AG08396 (cell line): ENCODE results near the gene TRIM37.

Source experiments
- DNase-seq: peaks from one replicate; pipeline ENCODE4 v3.0.0; 2012; ENCODE audit warnings: low spot score, mixed read lengths

TRIM37 gene

GRCh38 chr17:59028328-59028727, 78.4 kb downstream of the TRIM37 start:
- no peak for DNase-seq

GRCh38 chr17:59027750-59028149, 78.9 kb downstream of the TRIM37 start:
- no peak for DNase-seq

GRCh38 chr17:59026176-59026939, 80.3 kb downstream of the TRIM37 start:
- DNase-seq, result no peak

DNA sequence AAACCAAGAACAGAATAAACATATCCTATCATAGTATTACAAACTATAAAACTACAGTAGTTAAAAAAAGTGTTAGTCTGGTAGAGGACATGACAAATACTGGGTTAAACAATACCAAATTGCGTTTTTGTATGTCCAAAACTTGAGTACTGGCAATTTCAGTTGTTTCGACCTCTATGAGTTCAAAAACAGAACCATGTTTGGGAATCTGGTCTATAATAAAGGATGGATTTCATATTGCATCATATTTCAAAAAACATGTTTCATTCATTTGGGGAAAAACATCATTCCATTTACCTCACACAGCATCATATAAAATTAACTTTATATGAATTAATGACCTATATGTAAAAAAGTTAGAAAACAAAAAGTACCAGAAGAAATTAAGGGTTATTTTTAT, 81.8 kb downstream of the TRIM37 start:
- no peak for DNase-seq

DNA sequence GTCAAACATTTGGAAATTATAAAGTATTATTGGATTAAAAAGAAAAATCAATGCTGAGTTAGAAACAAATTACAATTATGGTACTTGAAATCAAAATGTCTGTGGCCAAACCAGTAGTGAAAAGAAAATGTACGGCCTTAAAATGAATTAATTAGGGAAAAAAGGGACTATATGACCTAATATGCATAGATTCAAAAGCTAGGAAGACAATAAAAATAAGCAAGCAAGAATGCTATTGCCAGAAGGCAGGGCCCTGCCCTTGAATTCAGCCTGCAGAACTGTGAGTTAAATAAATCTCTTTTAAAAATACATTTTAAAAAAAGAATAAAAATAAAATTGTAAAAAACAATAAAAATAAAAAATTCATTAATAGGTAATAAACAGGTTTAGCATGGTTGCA, 88.7 kb downstream of the TRIM37 start:
- no peak for DNase-seq

- no peak for DNase-seq
Observed at GRCh38 chr17:59011975-59012374, 94.7 kb downstream of the TRIM37 start.

DNA sequence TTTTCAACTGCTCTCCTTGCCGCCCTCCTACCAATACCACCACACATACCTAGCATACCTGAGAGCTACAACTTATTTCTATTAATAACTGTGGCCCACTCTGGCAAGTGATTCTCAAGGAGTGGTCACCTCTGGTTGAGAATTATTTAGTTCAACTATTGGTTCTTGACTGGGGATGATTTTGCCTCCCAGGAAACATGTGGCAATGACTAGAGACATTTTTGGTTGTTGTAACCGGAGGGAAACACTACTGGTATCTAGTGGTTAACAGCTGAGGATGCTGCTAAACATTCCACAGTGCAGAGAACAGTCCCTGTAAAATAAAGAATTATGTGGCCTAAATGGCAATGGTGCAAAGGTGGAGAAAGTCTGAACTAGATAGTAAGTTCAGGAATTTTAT, 96.7 kb downstream of the TRIM37 start:
- no peak for DNase-seq

DNA sequence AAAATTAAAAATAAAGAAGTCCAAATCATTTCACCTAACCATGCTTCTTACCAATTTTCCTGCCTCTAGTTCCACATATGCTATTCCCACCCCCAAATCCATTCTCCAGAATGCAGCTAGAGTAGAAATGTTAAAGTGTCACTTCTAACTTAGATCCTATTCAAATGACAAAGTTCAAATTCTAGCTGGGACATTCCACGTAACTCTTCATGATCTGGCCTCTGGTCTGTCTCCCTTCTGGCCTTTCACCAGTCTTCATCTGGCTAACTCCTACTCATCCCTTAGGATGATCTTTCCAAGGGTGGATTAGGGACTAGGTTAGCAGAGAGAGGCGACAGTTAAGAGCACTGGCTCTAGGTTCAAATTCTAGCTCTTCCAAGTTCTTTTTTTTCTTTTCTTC, 97.9 kb downstream of the TRIM37 start:
- no peak for DNase-seq

- DNase-seq, result no peak
Observed at GRCh38 chr17:59007995-59008394, 98.7 kb downstream of the TRIM37 start.

DNA sequence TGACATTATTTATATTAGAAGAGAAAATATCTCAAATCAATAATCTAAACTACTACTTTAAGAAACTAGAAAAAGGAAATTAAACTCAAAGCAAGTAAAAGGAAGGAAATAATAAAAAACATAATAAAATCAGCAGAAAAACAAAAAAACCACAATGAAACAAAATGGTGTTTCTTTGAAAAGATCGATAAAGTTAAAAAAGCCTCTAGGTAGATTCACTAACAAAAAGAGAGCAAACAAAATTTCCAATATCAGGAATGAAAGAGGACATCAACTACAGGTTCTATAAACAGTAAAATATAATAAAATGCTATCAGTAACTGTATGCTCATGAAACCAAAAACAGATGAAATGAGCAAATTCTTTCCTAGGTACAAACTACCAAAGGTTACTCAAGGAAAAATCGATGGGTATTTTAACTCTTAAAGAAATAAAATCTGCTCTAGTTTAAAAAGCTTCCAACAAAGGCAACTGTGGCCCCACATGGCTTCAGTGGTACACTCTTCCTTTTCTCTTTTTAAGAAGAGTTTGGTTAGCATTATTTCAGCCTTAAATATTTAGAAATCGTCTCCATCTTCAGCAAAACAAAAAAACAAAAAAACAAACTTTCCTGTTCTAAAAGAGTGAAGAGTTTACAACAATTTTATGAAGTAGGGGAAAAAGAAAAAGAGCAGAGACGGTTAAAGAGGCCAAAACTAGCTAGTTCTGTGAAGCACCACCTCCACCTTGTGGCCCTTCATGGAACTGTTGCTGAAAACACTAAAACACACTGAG, 102.2 kb downstream of the TRIM37 start:
- DNase-seq, result peak; percentile 36

DNA sequence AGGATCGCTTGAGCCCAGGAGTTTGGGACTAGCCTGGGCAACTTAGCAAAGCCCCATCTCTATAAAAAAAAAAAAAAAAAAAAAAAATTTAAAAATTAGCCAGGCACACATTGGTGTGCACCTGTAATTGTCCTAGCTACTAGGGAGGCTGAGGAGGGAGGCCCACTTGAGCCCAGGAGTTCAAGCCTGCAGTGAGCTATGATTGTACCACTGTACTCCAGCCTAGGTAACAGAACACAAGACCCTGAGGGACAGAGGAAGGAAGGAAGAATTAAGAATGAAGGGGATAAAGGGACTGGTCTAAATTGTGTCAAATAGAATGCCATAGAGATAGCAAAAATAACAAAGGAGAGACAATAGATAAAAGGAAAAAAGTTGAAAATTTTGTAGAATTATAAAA, 102.8 kb downstream of the TRIM37 start:
- no peak for DNase-seq

- no peak for DNase-seq
Observed at GRCh38 chr17:59002848-59003247, 103.8 kb downstream of the TRIM37 start.

DNA sequence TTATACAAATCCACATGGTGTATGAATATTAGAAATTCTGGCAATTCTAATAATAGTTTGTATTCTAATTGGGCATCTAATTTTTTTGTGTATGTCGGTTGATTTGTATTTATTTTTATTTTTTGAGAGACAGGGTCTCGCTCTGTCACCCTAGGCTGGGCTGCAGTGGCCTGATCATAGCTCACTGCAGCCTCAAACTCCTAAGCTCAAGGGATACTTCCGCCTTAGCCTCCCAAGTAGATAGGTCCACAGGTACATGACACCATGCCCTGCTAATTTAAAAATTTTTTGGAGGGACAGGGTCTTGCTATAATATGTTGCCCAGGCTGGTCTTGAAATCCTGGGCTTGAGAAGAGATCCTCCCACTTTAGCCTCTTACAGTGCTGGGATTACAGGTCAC, 104.6 kb downstream of the TRIM37 start:
- DNase-seq, result no peak

- peak; percentile 39 for DNase-seq
Observed at GRCh38 chr17:59001158-59001814, 105.4 kb downstream of the TRIM37 start.

GRCh38 chr17:59000022-59000421, 106.7 kb downstream of the TRIM37 start:
- no peak for DNase-seq

GRCh38 chr17:58999500-58999899, 107.2 kb downstream of the TRIM37 start:
- no peak for DNase-seq

GRCh38 chr17:58998871-58999270, 107.8 kb downstream of the TRIM37 start:
- DNase-seq, result no peak

- no peak for DNase-seq
Observed at GRCh38 chr17:58997756-58998553, 108.7 kb downstream of the TRIM37 start.

DNA sequence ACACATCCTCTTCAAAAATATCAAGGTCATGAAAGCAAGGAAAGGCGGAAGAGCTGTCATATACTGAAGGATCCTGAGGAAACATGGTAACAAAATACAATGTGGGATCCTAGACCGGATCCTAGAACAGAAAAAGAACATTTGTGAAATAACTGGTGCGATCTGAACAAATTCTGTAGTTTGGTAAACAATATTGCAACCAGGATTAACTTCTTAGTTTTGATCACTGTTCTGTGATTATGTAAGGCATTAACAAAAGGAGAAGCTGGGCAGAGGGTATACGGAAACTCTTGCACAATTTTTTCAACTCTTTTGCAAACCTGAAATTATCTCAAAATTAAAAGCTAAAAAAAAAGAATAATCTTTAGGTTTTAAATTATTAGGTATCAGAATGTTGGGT, 109.7 kb downstream of the TRIM37 start:
- no peak for DNase-seq

- DNase-seq, result peak; percentile 9
Observed at GRCh38 chr17:58995247-58995940, 111.3 kb downstream of the TRIM37 start.

- DNase-seq, result no peak
Observed at GRCh38 chr17:58993311-58993710, 113.4 kb downstream of the TRIM37 start.
